Hypothalamus (tissue), 51 donors: ENCODE data around the gene TMEM164.

Source experiments
- DNase-seq, 51 donors: peaks; one replicate each; lab custom pipeline; 2025; lab: John Stamatoyannopoulos, UW

Gene TMEM164

GRCh38 chrX:110036162-110037033 lies 33.5 kb downstream of the TMEM164 start:
- DNase-seq = no peak

GRCh38 chrX:110037178-110037577 lies 34.3 kb downstream of the TMEM164 start:
- no peak for DNase-seq

GRCh38 chrX:110038900-110039299 lies 36.0 kb downstream of the TMEM164 start:
- DNase-seq = no peak

- DNase-seq = no peak
These were observed 39.1 kb downstream of the TMEM164 start for GRCh38 chrX:110041980-110042379.

GRCh38 chrX:110042496-110042895 lies 39.6 kb downstream of the TMEM164 start:
- no peak for DNase-seq

- no peak for DNase-seq
These were observed 40.6 kb downstream of the TMEM164 start for GRCh38 chrX:110043506-110043905.

- no peak for DNase-seq
These were observed 41.7 kb downstream of the TMEM164 start for GRCh38 chrX:110044346-110045249.

- no peak for DNase-seq
These were observed 42.5 kb downstream of the TMEM164 start for GRCh38 chrX:110045421-110045820.

GRCh38 chrX:110046001-110046400 lies 43.1 kb downstream of the TMEM164 start:
- DNase-seq = peak in 1 of 51 donors; percentile 3

GRCh38 chrX:110046971-110047370 lies 44.1 kb downstream of the TMEM164 start:
- DNase-seq = no peak

- DNase-seq = no peak
These were observed 46.2 kb downstream of the TMEM164 start for GRCh38 chrX:110049096-110049495.

- no peak for DNase-seq
These were observed 47.5 kb downstream of the TMEM164 start for GRCh38 chrX:110050386-110050785.

GRCh38 chrX:110050901-110051300 lies 48.0 kb downstream of the TMEM164 start:
- DNase-seq = peak in 1 of 51 donors; percentile 22

- no peak for DNase-seq
These were observed 48.6 kb downstream of the TMEM164 start for GRCh38 chrX:110051559-110051958.

- no peak for DNase-seq
These were observed 49.4 kb downstream of the TMEM164 start for GRCh38 chrX:110052303-110052702.

- no peak for DNase-seq
These were observed 50.5 kb downstream of the TMEM164 start for GRCh38 chrX:110053453-110053852.

- DNase-seq = no peak
These were observed 52.7 kb downstream of the TMEM164 start for GRCh38 chrX:110055616-110056015.

- no peak for DNase-seq
These were observed 53.5 kb downstream of the TMEM164 start for GRCh38 chrX:110056419-110056818.

- no peak for DNase-seq
These were observed 56.5 kb downstream of the TMEM164 start for GRCh38 chrX:110059410-110059809.

GRCh38 chrX:110060317-110060716 lies 57.4 kb downstream of the TMEM164 start:
- DNase-seq = no peak

- no peak for DNase-seq
These were observed 58.1 kb downstream of the TMEM164 start for GRCh38 chrX:110060846-110061537.
